AG09319 (cell line): ENCODE measurements around the gene DNAH14.

ENCODE experiments used
- DNase-seq: peaks from one replicate; pipeline ENCODE4 v3.0.0-alpha.2; 2010; ENCODE audit warnings: low read depth; ENCODE audit errors: extremely low read depth
- TF ChIP-seq, protein P1 (sequence below): IDR thresholded peaks from 2 replicates; pipeline ENCODE4 v1.5.1; 2011; ENCODE audit warnings: low read depth, mild to moderate bottlenecking, inconsistent platforms, low read length, moderate library complexity

DNAH14 gene

DNA sequence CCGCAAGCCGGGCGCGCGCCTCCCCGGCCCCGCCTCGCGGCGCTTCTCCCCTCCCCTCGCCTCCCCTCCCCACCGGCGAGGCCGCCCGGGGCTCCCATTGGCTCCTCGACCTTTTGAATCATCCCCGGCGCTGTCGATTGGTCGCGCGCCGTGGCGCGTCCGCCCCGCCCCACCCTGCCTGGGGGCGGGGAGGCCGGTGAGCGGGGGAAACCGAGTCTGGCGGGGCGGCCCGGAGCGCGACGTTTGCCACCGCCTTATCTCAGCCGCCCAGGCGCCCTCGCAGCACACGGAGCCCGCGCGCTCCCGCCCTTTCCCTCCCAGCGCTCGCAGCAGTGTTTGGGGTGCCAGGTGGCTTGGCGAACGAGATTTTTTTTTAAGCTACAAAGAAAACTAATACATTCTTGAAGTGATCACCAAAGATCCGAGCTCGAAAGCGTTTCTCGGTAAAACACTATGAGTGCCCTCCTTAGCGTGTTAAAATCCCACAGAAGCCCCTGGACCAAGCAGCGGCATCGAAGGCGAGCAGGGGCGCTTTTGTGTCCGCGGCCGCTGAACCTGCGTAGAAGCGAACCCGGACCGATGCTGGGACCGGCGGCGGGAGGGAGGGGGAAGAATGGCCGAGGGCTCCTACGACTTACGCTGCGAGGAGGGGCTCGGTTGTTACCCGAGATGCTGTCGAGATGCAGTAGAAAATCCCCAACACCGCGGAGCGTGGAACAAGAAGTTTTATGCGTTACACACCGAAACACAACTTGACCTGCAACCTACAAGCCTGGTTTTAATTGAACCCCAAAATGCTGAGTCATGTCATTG is 498.8 kb downstream of the DNAH14 start:
- TF ChIP-seq, protein P1, sequence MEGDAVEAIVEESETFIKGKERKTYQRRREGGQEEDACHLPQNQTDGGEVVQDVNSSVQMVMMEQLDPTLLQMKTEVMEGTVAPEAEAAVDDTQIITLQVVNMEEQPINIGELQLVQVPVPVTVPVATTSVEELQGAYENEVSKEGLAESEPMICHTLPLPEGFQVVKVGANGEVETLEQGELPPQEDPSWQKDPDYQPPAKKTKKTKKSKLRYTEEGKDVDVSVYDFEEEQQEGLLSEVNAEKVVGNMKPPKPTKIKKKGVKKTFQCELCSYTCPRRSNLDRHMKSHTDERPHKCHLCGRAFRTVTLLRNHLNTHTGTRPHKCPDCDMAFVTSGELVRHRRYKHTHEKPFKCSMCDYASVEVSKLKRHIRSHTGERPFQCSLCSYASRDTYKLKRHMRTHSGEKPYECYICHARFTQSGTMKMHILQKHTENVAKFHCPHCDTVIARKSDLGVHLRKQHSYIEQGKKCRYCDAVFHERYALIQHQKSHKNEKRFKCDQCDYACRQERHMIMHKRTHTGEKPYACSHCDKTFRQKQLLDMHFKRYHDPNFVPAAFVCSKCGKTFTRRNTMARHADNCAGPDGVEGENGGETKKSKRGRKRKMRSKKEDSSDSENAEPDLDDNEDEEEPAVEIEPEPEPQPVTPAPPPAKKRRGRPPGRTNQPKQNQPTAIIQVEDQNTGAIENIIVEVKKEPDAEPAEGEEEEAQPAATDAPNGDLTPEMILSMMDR = no peak

DNA sequence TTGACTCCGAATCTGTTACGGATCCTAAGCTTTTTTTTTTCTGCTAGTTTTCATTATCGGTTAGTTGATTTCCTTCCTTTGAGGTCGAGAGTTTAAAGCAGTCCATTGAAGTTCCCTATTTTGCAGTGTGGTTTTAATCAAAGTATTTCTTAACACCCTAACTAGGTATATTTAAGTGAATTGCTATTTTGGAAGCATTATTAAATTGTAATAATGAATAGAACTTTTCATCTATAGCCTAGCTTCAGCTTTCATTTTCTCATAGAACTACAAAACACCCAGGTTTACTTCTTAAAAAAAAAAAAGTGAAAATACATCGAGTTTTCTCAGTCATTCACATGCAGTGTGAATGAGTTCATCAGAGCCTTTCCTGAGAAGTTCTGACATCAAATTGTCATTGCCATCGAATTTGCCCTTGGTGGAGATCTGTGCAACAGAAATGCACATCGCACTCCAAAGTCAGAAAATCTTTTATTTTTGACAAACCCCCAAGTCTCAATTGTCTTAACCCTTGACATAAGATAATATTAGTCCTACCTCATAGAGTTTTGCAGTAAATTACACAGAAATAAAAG is 499.5 kb downstream of the DNAH14 start:
- TF ChIP-seq, protein P1 = no peak
- DNase-seq = no peak

More for the DNA sequence above, 498.8 kb downstream of the DNAH14 start:
- peak; percentile 73 for DNase-seq

DNA sequence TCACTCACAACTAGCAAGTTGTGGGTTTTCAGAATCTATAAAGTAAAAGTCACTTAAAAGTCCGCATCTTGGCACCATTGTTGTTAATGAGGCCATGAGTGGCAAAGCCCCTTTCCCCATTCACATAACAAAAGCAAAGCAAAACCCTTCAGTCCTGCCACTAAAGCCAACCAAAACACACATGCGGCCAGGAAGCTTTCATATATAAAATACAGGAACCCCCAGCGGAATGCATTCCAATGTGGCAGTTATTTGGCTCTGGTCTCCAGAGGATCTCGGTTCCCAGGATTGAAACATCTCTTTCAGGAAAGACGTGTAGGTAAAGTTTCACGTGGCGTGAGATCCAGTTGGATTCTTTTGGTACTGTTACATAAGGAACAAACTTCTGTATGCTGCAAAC is 500.8 kb downstream of the DNAH14 start:
- TF ChIP-seq, protein P1 = no peak
- DNase-seq = no peak

DNA sequence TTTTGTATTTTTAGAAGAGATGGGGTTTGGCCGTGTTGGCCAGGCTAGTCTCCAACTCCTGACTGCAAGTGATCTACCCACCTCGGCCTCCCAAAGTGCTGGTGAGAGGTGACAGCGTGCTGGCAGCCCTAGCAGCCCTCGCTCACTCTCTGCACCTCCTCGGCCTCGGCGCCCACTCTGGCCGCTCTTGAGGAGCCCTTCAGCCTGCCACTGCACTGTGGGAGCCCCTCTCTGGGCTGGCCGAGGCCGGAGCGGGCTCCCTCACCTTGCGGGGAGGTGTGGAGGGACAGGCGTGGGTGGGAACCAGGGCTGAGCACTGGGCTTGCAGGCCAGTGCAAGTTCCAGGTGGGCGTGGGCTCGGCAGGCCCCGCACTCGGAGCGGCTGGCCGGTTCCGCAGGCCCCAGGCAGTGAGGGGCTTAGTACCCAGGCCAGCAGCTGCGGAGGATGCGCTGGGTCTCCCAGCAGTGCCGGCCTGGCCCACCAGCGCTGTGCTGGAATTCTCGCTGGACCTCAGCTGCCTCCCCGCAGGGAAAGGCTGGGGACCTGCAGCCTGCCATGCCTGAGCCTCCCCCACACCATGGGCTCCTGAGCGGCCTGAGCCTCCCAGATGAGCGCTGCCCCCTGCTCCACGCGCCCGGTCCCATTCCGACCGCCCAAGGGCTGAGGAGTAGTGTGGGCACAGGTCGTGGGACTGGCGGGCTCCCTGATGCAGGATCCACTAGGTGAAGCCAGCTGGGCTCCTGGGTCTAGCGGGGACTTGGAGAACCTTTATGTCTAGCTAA is 501.8 kb downstream of the DNAH14 start:
- DNase-seq = no peak
- TF ChIP-seq, protein P1 = no peak

DNA sequence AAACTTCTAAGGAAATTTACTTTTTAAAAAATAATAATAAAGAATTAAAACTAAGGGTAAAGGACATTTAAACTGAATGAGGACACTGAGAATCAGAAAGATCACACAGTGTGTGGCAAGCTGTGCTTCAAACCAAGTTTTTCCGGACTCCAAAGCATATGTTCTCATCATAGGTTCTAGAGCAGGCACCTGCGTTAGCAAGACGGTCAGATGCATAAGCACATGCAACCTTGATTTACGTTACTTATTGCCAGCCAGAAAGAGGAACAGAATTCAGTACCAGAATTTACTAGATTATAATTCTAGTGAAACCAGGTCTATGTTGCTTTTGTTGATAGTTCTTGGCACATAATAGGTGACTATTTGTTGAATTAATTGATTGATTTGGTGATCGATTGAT is 504.6 kb downstream of the DNAH14 start:
- TF ChIP-seq, protein P1 = no peak
- no peak for DNase-seq

DNA sequence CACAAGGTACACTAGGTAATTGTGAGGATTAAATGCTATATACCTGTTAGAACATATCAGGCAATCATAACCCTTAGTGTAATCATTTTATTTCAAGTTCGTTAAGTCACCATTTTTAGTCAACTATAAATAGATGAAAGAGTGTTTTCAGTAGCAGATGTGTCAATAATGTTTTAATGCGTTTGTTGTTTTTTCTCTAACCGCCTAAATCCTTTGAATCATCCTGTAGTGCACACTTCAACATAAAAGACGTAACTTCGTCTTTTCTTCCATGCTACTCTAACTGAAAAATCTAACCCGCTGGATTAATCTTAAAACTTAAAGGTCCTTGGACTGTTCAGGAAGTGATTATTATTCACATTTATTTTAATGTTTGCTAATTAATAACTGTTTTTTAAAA is 505.6 kb downstream of the DNAH14 start:
- no peak for DNase-seq
- TF ChIP-seq, protein P1 = no peak

DNA sequence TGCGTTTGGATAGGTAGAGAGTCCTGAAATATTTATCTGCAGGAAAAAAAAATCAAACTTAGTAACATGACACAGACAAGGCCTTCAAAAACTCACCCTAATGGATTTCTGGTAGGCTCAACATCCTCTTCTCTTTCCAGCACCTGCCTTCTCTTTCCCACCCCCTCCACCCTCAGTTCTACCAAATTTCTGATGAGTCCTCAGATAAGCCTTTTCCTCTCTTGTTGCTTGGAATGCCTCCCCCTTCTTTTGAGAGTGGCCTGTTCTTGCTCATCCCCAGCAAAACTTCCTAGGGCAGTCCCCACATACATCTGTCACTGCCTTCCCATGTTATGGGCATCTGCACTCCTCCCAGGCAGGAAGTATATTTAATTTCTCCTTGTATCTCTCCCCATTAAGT is 506.0 kb downstream of the DNAH14 start:
- TF ChIP-seq, protein P1 = no peak

More for the DNA sequence above, 506.0 kb downstream of the DNAH14 start:
- DNase-seq = no peak
